Neural progenitor cell (in vitro differentiated cells): ENCODE data around the gene INSR. TPM values are rescaled to one million over a fixed set of nuclear protein-coding genes. Genes with fewer than 3 reads are reported as not detected.

ENCODE experiments used
- DNase-seq: peaks from one replicate; pipeline ENCODE4 v3.0.0-alpha.2; 2016; ENCODE audit warnings: low spot score
- H2AFZ ChIP-seq: fragments of 200-600 bp; sonication (generic); replicated peaks from 2 replicates; pipeline ENCODE4 v1.6.1; 2016; ENCODE audit warnings: antibody characterized with exemption
- H3F3A ChIP-seq: fragments of 200-600 bp; sonication (generic); 2 replicates; pipeline ENCODE4 v1.6.1; 2016; ENCODE audit warnings: antibody characterized with exemption, low read depth
- H3K27ac ChIP-seq: fragments of 200-600 bp; sonication (generic); 2 replicates; pipeline ENCODE4 v1.5.1; 2016; ENCODE audit warnings: mild to moderate bottlenecking
- H3K27me3 ChIP-seq: fragments of 200-600 bp; sonication (generic); 2 replicates; pipeline ENCODE4 v1.6.1; 2016; ENCODE audit warnings: mild to moderate bottlenecking, moderate library complexity
- H3K36me3 ChIP-seq: fragments of 200-600 bp; sonication (generic); 2 replicates; pipeline ENCODE4 v1.5.1; 2016
- H3K4me1 ChIP-seq: fragments of 200-600 bp; sonication (generic); 2 replicates; pipeline ENCODE4 v1.6.1; 2016; ENCODE audit warnings: mixed run types
- H3K4me2 ChIP-seq: fragments of 200-600 bp; sonication (generic); 2 replicates; pipeline ENCODE4 v1.6.1; 2016
- H3K4me3 ChIP-seq: fragments of 200-600 bp; sonication (generic); 2 replicates; pipeline ENCODE4 v1.5.1; 2016
- H3K79me2 ChIP-seq: fragments of 200-600 bp; sonication (generic); 2 replicates; pipeline ENCODE4 v1.6.1; 2016; ENCODE audit warnings: low read depth
- H3K9ac ChIP-seq: fragments of 200-600 bp; sonication (generic); 2 replicates; pipeline ENCODE4 v1.6.1; 2016
- H3K9me3 ChIP-seq: fragments of 200-600 bp; sonication (generic); 2 replicates; pipeline ENCODE4 v1.5.1; 2016; ENCODE audit warnings: low read depth
- H4K20me1 ChIP-seq: fragments of 200-600 bp; sonication (generic); 2 replicates; pipeline ENCODE4 v1.6.1; 2016; ENCODE audit warnings: low read depth
- H3K27ac Mint-ChIP-seq: 3 replicates; pipeline ENCODE4 v1.8.0; 2021; ENCODE audit warnings: mixed read lengths
- H3K27me3 Mint-ChIP-seq: 2 replicates; pipeline ENCODE4 v1.8.0; 2022; ENCODE audit warnings: low read depth, mild to moderate bottlenecking, inconsistent platforms, moderate library complexity, mixed read lengths; ENCODE audit not compliant: insufficient read depth
- H3K36me3 Mint-ChIP-seq: 3 replicates; pipeline ENCODE4 v1.8.0; 2021; ENCODE audit warnings: mixed read lengths
- H3K4me1 Mint-ChIP-seq: 3 replicates; pipeline ENCODE4 v1.8.0; 2021; ENCODE audit warnings: mixed read lengths
- H3K4me3 Mint-ChIP-seq: 3 replicates; pipeline ENCODE4 v1.8.0; 2021; ENCODE audit warnings: mild to moderate bottlenecking, moderate library complexity, mixed read lengths
- H3K9me3 Mint-ChIP-seq: 3 replicates; pipeline ENCODE4 v1.8.0; 2020; ENCODE audit warnings: mixed read lengths
- EZH2 ChIP-seq: fragments of 200-600 bp; sonication (generic); IDR thresholded peaks from 2 replicates; pipeline ENCODE4 v1.6.1; 2017; ENCODE audit warnings: antibody characterized with exemption, mild to moderate bottlenecking, moderate library complexity
- EZH2phosphoT487 ChIP-seq: fragments of 200-600 bp; sonication (generic); IDR thresholded peaks from 2 replicates; pipeline ENCODE4 v1.6.1; 2017; ENCODE audit warnings: antibody characterized with exemption
- total RNA-seq: library from RNA; depleted of rRNA; stranded (reverse); fragments of >200 nt; gene quantifications from 2 replicates; pipeline ENCODE4 v1.2.3, GENCODE V29; 2015; ENCODE audit warnings: low replicate concordance
- TF ChIP-seq, protein P1 (sequence below): fragments of 200-600 bp; sonication (generic); IDR thresholded peaks from 2 replicates; pipeline ENCODE4 v1.5.1; 2017; ENCODE audit warnings: antibody characterized with exemption, mild to moderate bottlenecking

The INSR gene
- total RNA-seq, 1 donor from 2014 or later: 20.8 TPM

DNA sequence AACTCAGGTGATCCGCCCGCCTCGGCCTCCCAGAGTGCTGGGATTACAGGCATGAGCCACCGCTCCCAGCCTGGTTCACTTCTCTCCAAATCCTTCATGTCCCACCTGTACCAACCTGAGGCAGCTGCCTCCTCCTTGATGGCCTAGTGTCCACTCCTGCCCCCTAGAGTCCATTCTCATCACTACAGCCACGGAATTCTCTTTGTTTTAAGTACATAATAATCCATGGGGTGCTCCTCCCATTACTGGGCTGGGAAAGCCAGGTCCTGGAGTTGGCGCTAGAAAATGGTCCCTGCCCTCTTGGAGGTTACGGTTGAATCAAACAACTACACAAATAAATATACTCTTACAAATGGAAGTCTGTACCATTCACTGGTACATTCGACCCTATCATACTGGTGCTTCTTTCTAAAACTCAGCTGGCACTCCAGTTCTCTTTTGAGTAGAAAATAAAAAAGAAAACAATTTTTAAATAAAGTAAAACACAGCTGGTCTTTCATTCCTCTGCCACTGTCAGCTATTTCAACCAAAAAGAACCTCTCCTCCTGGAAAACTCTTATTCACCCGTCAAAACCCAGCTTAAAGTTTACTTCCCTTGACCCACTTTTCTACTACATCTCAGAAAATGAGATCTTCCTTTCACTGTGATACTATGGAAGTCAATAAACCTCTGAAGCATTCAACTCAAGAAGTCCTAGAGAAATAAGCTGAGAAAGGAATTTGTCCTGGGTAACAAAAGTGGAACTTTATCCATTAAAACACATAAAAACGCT lies 32.1 kb upstream of the INSR start:
- Histone ChIP-seq H3F3A (no peaks in the 10 kb centered on the region), H3K36me3 (no peaks in the 10 kb centered on the region), H3K27me3 (no peaks in the 10 kb centered on the region), H3K4me3 (no peak overlapping the region), H3K9ac (no peak overlapping the region), H3K4me1 (no peaks in the 10 kb centered on the region), H3K27ac (no peak overlapping the region), H4K20me1 (no peaks in the 10 kb centered on the region), H2AFZ (no peak overlapping the region), H3K9me3 (no peaks in the 10 kb centered on the region), H3K4me2 (no peak overlapping the region), H3K79me2 (no peaks in the 10 kb centered on the region)
- no peak for TF ChIP-seq EZH2
- TF ChIP-seq, protein P1, sequence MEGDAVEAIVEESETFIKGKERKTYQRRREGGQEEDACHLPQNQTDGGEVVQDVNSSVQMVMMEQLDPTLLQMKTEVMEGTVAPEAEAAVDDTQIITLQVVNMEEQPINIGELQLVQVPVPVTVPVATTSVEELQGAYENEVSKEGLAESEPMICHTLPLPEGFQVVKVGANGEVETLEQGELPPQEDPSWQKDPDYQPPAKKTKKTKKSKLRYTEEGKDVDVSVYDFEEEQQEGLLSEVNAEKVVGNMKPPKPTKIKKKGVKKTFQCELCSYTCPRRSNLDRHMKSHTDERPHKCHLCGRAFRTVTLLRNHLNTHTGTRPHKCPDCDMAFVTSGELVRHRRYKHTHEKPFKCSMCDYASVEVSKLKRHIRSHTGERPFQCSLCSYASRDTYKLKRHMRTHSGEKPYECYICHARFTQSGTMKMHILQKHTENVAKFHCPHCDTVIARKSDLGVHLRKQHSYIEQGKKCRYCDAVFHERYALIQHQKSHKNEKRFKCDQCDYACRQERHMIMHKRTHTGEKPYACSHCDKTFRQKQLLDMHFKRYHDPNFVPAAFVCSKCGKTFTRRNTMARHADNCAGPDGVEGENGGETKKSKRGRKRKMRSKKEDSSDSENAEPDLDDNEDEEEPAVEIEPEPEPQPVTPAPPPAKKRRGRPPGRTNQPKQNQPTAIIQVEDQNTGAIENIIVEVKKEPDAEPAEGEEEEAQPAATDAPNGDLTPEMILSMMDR: peak; percentile 53
- no peak for TF ChIP-seq EZH2phosphoT487
- Mint-ChIP-seq H3K27me3 (no peaks in the 10 kb centered on the region), H3K27ac (no peak overlapping the region), H3K4me1 (no peaks in the 10 kb centered on the region), H3K4me3 (no peak overlapping the region), H3K9me3 (peaks cover 5% of the 10 kb centered on the region), H3K36me3 (no peaks in the 10 kb centered on the region)
- peak; percentile 38 for DNase-seq

DNA sequence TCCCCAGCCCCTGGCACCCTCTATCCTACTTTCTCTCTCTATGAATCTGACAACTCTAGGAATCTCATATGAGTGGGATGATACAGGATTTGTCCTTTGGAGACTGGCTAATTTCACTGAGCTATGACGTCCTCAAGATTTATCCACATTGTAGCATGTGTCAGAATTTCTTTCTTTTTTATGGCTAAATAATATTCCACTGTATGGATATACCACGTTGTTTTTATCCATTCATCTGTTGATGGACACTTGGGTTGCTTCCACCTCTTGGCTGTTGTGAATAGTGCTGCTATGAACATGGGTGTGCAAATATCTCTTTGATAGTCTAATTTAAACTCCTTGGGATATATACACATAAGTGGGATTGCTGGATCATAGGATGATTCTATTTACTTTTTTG lies 24.0 kb upstream of the INSR start:
- no peak overlapping the region for H3K27ac Mint-ChIP-seq

DNA sequence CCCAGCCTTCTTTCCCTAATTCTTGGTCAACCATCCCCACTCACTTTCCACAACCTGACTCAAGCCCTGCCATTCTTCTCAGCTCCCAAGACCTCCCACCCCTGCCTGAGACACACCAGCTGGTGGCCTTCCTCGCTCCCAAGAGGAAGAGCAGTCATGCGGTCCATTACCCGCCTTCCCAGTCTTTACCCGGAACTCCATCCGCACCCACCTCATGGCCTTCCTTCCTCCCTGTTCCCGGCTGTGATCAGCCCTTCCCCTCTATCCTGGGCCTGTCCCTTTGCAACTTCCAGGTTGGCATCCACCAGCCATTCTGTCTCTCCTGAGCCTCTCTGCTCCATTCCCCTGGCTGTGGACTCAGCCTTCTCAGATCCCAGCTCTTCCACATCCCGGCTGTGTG lies 18.6 kb upstream of the INSR start:
- H2AFZ ChIP-seq: no peak overlapping the region
- DNase-seq: no peak
- no peaks in the 10 kb centered on the region for H4K20me1 ChIP-seq
- no peak overlapping the region for H3K4me3 ChIP-seq
- Mint-ChIP-seq H3K4me3 (no peak overlapping the region), H3K27me3 (peaks cover 7% of the 10 kb centered on the region), H3K27ac (no peak overlapping the region), H3K4me1 (no peaks in the 10 kb centered on the region), H3K36me3 (no peaks in the 10 kb centered on the region), H3K9me3 (peaks cover 4% of the 10 kb centered on the region)
- H3F3A ChIP-seq: no peaks in the 10 kb centered on the region
- no peak overlapping the region for H3K4me2 ChIP-seq
- TF ChIP-seq, protein P1: no peak
- TF ChIP-seq EZH2: no peak
- TF ChIP-seq EZH2phosphoT487: no peak
- H3K27ac ChIP-seq: no peak overlapping the region
- no peak overlapping the region for H3K9ac ChIP-seq
- no peaks in the 10 kb centered on the region for H3K36me3 ChIP-seq
- no peaks in the 10 kb centered on the region for H3K9me3 ChIP-seq
- H3K27me3 ChIP-seq: no peaks in the 10 kb centered on the region
- H3K79me2 ChIP-seq: no peaks in the 10 kb centered on the region
- H3K4me1 ChIP-seq: no peaks in the 10 kb centered on the region

More for the DNA sequence above, 24.0 kb upstream of the INSR start:
- H3K27me3 ChIP-seq: no peaks in the 10 kb centered on the region
- TF ChIP-seq EZH2phosphoT487: no peak
- TF ChIP-seq EZH2: no peak
- TF ChIP-seq, protein P1: no peak
- no peak overlapping the region for H3K9ac ChIP-seq
- DNase-seq: no peak
- no peaks in the 10 kb centered on the region for H3K36me3 ChIP-seq
- H3K4me2 ChIP-seq: no peak overlapping the region
- no peak overlapping the region for H2AFZ ChIP-seq
- H3K27ac ChIP-seq: no peak overlapping the region
- Mint-ChIP-seq H3K4me1 (no peaks in the 10 kb centered on the region), H3K27me3 (no peaks in the 10 kb centered on the region), H3K36me3 (no peaks in the 10 kb centered on the region), H3K9me3 (peaks cover 13% of the 10 kb centered on the region), H3K4me3 (no peak overlapping the region)
- H3K4me3 ChIP-seq: no peak overlapping the region
- H4K20me1 ChIP-seq: no peaks in the 10 kb centered on the region
- H3K79me2 ChIP-seq: no peaks in the 10 kb centered on the region
- H3K4me1 ChIP-seq: no peaks in the 10 kb centered on the region
- no peaks in the 10 kb centered on the region for H3K9me3 ChIP-seq
- H3F3A ChIP-seq: no peaks in the 10 kb centered on the region
